K562 (cell line): Measurements from ENCODE around the gene SLC48A1. TPM values are rescaled to one million over a fixed set of nuclear protein-coding genes. Genes with fewer than 3 reads are reported as not detected.
A peak's percentile ranks its signal among the peaks of the same experiment; 100 is the strongest.

Source experiments
- ATAC-seq: fragments of 200-7000 bp; cut with Tn5 transposase; 3 replicates; pipeline ENCODE4 v1.9.1; 2020; ENCODE audit warnings: moderate library complexity
- BruUV-seq: library from RNA; stranded (reverse); fragments of 400-500 nt; replicated peaks from 2 replicates; lab custom pipeline; 2021; lab: Mats Ljungman, UMichigan
- CTCF ChIA-PET: fragments of 300-600 bp; formaldehyde crosslinking; extraction: SDS; loops from one replicate; lab custom pipeline; 2021; ENCODE audit warnings: low intra/inter-chr PET ratio; lab: Yijun Ruan, JAX
- POLR2A ChIA-PET: fragments of 300-600, 350-650 bp; sonication (Branson Sonifier 250); formaldehyde crosslinking; extraction: SDS; loops from one replicate; lab custom pipeline; 2021; ENCODE audit warnings: antibody characterized with exemption, inconsistent platforms; lab: Yijun Ruan, JAX
- DNase-seq, 4 experiments: peaks; one replicate each; pipeline versions ENCODE4 v3.0.0 to v3.0.0-alpha.2; 2011 to 2018; ENCODE audit warnings: low spot score in 3 of 4, mixed read lengths in 3 of 4; ENCODE audit errors: extremely low read depth in 1 of 4
- FAIRE-seq: peaks from 2 replicates; lab custom pipeline; 2011; peaks lifted over from hg19 to GRCh38; lab: Jason Lieb, UNC
- H2AFZ ChIP-seq: 2 replicates; pipeline ENCODE4 v1.6.0; 2011; ENCODE audit warnings: low read depth, low read length, control low read depth, inconsistent platforms
- H3K27ac ChIP-seq: fragments of 200-600 bp; 3 replicates; pipeline ENCODE4 v1.8.0; 2011; ENCODE audit warnings: low read depth, mild to moderate bottlenecking, control low read depth, inconsistent platforms, low read length, moderate library complexity, mixed read lengths; ENCODE audit errors: extremely low read depth
- H3K27me3 ChIP-seq, 2 experiments: fragments of 300-600 bp in 1 of 2; 2 replicates in 1 of 2; 3 replicates in 1 of 2; pipeline versions ENCODE4 v1.6.0 to v1.8.0; 2011; ENCODE audit warnings: inconsistent platforms in 2 of 2, low read length in 2 of 2, mild to moderate bottlenecking in 1 of 2, mixed read lengths in 1 of 2, moderate library complexity in 1 of 2; ENCODE audit not compliant: control insufficient read depth in 2 of 2, insufficient read depth in 2 of 2
- H3K36me3 ChIP-seq: fragments of 300-600 bp; 3 replicates; pipeline ENCODE4 v1.8.0; 2011; ENCODE audit warnings: mild to moderate bottlenecking, low read length, inconsistent platforms; ENCODE audit not compliant: control insufficient read depth, insufficient read depth
- H3K4me1 ChIP-seq, 2 experiments: fragments of 200-600 bp in 1 of 2; replicated peaks in 1 of 2; 2 replicates in 1 of 2; 3 replicates in 1 of 2; pipeline versions ENCODE4 v1.5.1 to v1.8.0; 2011; ENCODE audit warnings: inconsistent platforms in 2 of 2, low read length in 2 of 2, mild to moderate bottlenecking in 1 of 2, mixed read lengths in 1 of 2, moderate library complexity in 1 of 2; ENCODE audit not compliant: control insufficient read depth in 2 of 2, insufficient read depth in 2 of 2
- H3K4me2 ChIP-seq: 2 replicates; pipeline ENCODE4 v1.6.1; 2011; ENCODE audit warnings: low read length, control low read depth, inconsistent platforms, mixed read lengths; ENCODE audit not compliant: insufficient read depth
- H3K4me3 ChIP-seq: fragments of 200-600 bp; sonication (generic), shearing (Covaris generic); 2 replicates; pipeline ENCODE4 v1.5.1; 2016; ENCODE audit warnings: control low read depth, inconsistent platforms
- H3K79me2 ChIP-seq: fragments of 200-600 bp; 3 replicates; pipeline ENCODE4 v1.8.0; 2011; ENCODE audit warnings: low read length, inconsistent platforms; ENCODE audit not compliant: control insufficient read depth, insufficient read depth
- H3K9ac ChIP-seq, 2 experiments: 2 replicates each; pipeline versions ENCODE4 v1.6.0 to v1.6.1; 2011; ENCODE audit warnings: low read depth in 2 of 2, low read length in 2 of 2, control low read depth in 1 of 2, inconsistent platforms in 1 of 2, mild to moderate bottlenecking in 1 of 2, mixed read lengths in 1 of 2; ENCODE audit not compliant: insufficient read depth in 1 of 2
- H3K9me1 ChIP-seq: one replicate; pipeline ENCODE4 v1.6.0; 2011; ENCODE audit warnings: inconsistent platforms, mild to moderate bottlenecking, low read length, moderate library complexity; ENCODE audit not compliant: control insufficient read depth, insufficient read depth
- H3K9me3 ChIP-seq: replicated peaks from 2 replicates; pipeline ENCODE4 v1.5.1; 2011; ENCODE audit warnings: low read depth, low read length, inconsistent platforms; ENCODE audit not compliant: control insufficient read depth, insufficient read depth
- H4K20me1 ChIP-seq: replicated peaks from 2 replicates; pipeline ENCODE4 v1.6.1; 2011; ENCODE audit warnings: low read length, inconsistent platforms, mixed read lengths; ENCODE audit not compliant: control insufficient read depth, insufficient read depth
- TFAM ChIP-seq: fragments of 250-450 bp; sonication (Bioruptor Pico); conservative IDR thresholded peaks from 2 replicates; pipeline ENCODE4 v1.5.0; 2021; ENCODE audit warnings: mild to moderate bottlenecking, moderate library complexity
- ZNF263 ChIP-seq: sonication (generic); formaldehyde crosslinking; IDR thresholded peaks from 2 replicates; pipeline ENCODE4 v1.8.0; 2022; ENCODE audit warnings: mild to moderate bottlenecking, missing genetic modification reagents, borderline replicate concordance
- WGBS: fragments of 100-300 bp; shearing (Covaris generic); methylation state at CpG from one replicate; pipeline ENCODE4 v1.1.6; 2016; ENCODE audit warnings: low coverage, mixed read lengths; ENCODE audit not compliant: insufficient coverage; ENCODE audit errors: missing lambda C conversion rate; 5-methylcytosine and 5-hydroxymethylcytosine counted together
- in situ Hi-C: fragments of 300-500 bp; cut with MboI; formaldehyde crosslinking; loops from 4 replicates; pipeline ENCODE4 v1.15.0; 2018; ENCODE audit warnings: inconsistent platforms, mixed read lengths
- intact Hi-C: fragments of 100-400 bp; cut with micrococcal nuclease; formaldehyde crosslinking; loops from 2 replicates; pipeline ENCODE4 v1.14.2; 2022
- polyA plus RNA-seq, 8 experiments: library from polyadenylated mRNA; depleted of rRNA in 4 of 8; stranded (reverse) in 5 of 8; unstranded in 3 of 8; fragments of >200 nt; fragmentation: Nextera tagmentation in 2 of 8; fragmentation: Illumina TruSeq in 1 of 8; extraction: Ambion mirVana in 2 of 8; extraction: Trizol in 1 of 8; gene quantifications; 2 replicates each; pipeline versions ENCODE4 v1.2.1 to v1.2.3, GENCODE V29; 2011 to 2014; ENCODE audit warnings: inconsistent platforms in 1 of 8, missing spikeins in 1 of 8
- total RNA-seq, 7 experiments: library from RNA; depleted of rRNA in 6 of 7; stranded (reverse); fragments of >200 nt in 6 of 7; fragmentation: Illumina TruSeq in 2 of 7; extraction: Trizol in 2 of 7; gene quantifications; 2 replicates each; pipeline versions ENCODE4 v1.2.1 to v1.2.3, GENCODE V29; 2011 to 2021; ENCODE audit warnings: low replicate concordance in 1 of 7
- TF ChIP-seq, protein P1 (sequence below): IDR thresholded peaks from 2 replicates; pipeline ENCODE4 v1.6.1; 2011; ENCODE audit warnings: borderline replicate concordance, low read depth, mild to moderate bottlenecking, moderate library complexity, low read length; ENCODE audit not compliant: insufficient read depth, poor library complexity, severe bottlenecking

SLC48A1 gene
- total and polyA plus RNA-seq, 9 of the 15 experiments (the other 6 are each of a cell fraction or from before 2014, with no cell fraction given) = 10.7 to 37.5 (median 18.7) TPM

DNA sequence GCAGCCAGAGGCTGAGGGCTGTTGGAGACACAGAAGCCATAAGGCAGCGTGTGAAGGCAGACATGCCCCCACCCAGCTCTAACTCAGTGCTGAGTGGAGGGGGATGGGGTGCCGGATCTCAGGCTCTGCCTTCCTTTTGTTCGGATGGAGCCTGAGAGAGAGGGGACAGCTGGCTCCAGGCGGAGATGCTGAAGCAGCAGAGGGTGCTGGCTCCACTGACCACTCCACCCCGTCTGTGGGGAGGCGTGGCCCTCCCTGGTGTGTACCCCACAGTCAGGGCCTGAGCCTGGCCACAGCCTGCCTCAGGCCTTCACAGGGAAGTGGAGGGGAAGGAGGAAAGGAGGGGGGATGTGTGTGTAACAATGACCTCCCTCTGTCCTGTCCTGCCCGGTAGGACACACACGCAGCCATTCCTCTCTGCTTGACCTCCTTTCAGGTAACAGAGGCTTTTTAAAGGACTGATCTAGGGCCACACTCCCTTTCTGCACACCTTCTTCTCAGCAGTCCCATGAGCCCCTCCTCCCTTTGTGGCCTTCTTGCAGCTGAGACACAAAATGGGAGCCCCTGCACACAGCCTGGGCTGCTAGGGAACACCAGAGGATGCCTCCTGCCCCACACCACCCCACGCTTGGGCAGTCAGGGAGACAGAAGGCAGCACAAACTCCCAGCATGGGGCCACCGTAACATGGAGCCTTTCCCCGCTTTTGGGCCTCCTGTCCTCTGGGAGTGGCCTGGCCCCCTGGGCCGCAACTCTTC lies 38.1 kb upstream of the SLC48A1 start:
- TF ChIP-seq, protein P1, sequence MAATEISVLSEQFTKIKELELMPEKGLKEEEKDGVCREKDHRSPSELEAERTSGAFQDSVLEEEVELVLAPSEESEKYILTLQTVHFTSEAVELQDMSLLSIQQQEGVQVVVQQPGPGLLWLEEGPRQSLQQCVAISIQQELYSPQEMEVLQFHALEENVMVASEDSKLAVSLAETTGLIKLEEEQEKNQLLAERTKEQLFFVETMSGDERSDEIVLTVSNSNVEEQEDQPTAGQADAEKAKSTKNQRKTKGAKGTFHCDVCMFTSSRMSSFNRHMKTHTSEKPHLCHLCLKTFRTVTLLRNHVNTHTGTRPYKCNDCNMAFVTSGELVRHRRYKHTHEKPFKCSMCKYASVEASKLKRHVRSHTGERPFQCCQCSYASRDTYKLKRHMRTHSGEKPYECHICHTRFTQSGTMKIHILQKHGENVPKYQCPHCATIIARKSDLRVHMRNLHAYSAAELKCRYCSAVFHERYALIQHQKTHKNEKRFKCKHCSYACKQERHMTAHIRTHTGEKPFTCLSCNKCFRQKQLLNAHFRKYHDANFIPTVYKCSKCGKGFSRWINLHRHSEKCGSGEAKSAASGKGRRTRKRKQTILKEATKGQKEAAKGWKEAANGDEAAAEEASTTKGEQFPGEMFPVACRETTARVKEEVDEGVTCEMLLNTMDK = no peak
- TF ChIP-seq TFAM (CRISPR knock-in tag) = no peak
- 0 out of 2 replicates have a peak, but pooled peaks have one; percentile 12 for TF ChIP-seq ZNF263 (CRISPR knock-in tag)
- H3K27ac ChIP-seq = no peak overlapping the region
- DNase-seq (no peak), FAIRE-seq (no peak), ATAC-seq (no peak)
- H3K9ac ChIP-seq = peak overlapping the region in 1 of 2 experiments; percentile 67; a peak in 2 of 4 replicates
- no peaks in the 10 kb centered on the region for H4K20me1 ChIP-seq
- CTCF ChIA-PET = no interaction called here
- 54% methylated on average over 12 of the region's 12 CpGs for WGBS
- H3K4me3 ChIP-seq = no peak overlapping the region
- no peaks in the 10 kb centered on the region for H3K27me3 ChIP-seq
- H3K9me3 ChIP-seq = no peaks in the 10 kb centered on the region
- no peak overlapping the region for H2AFZ ChIP-seq
- no peaks in the 10 kb centered on the region for H3K9me1 ChIP-seq
- intact Hi-C loops (no loop called here), in situ Hi-C loops (no loop called here)
- no peaks in the 10 kb centered on the region for H3K79me2 ChIP-seq
- peaks cover 32 to 47% of the 10 kb centered on the region in 2 experiments for H3K4me1 ChIP-seq
- no TSS peak for BruUV-seq
- H3K36me3 ChIP-seq = no peaks in the 10 kb centered on the region
- H3K4me2 ChIP-seq = no peak overlapping the region
- POLR2A ChIA-PET = interaction anchor here (0.8 kb wide), 1 partner anchor 669 kb away, joined by 3 read pairs; no protein-coding TSS in a partner anchor
